ENCODE results near the gene OVOL1. TPM values are rescaled to one million over a fixed set of nuclear protein-coding genes. Genes with fewer than 3 reads are reported as not detected.
A peak's percentile ranks its signal among the peaks of the same experiment; 100 is the strongest.

Gene OVOL1
- total RNA-seq, 6 experiments from 2014 or later, result not detected

DNA sequence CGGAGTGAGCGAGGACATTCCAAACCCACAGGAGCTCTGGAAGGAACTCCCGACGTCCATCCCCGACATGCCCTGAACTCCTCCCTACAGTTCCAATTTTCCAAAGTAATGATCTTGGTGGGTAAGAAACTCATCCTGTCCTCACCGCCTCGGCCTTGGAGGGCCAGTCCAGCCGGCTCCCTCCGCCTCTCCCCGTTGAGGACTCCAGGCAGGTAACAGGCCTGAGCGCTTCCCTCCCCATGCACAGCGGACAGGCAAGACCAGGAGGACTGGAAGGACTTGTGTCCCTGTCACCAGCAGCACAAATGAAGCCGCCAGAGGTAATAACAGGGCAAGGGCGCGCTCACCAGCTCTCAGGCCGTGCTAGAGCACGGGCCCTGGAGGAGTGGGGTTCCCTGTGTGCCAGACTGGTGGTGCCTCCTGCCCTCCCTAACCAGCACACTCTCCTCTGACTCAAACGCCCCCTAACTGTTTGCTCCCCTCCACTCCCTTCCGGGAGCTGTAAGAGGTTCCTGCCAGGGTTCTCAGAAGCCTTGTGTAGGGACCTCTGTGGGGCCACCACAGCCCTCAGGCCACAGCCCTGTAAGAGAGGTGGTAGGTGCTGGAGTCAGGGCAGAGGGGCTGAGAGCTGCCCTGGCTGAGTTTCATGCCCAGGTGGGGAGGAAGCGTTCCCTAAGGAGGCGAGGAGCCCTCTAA lies 17.1 kb downstream of the OVOL1 start:
- Histone ChIP-seq H3K4me3 (no peak overlapping the region), H3K4me1 (no peaks in the 10 kb centered on the region), H3K36me3 (no peaks in the 10 kb centered on the region), H3K27me3 (no peaks in the 10 kb centered on the region), H3K9me3 (no peaks in the 10 kb centered on the region), H3K27ac (no peak overlapping the region)
- DNase-seq (no peak), ATAC-seq (no peak)
- intact Hi-C loops (cut with DNase I), result no loop called here
- TF ChIP-seq, protein P1, sequence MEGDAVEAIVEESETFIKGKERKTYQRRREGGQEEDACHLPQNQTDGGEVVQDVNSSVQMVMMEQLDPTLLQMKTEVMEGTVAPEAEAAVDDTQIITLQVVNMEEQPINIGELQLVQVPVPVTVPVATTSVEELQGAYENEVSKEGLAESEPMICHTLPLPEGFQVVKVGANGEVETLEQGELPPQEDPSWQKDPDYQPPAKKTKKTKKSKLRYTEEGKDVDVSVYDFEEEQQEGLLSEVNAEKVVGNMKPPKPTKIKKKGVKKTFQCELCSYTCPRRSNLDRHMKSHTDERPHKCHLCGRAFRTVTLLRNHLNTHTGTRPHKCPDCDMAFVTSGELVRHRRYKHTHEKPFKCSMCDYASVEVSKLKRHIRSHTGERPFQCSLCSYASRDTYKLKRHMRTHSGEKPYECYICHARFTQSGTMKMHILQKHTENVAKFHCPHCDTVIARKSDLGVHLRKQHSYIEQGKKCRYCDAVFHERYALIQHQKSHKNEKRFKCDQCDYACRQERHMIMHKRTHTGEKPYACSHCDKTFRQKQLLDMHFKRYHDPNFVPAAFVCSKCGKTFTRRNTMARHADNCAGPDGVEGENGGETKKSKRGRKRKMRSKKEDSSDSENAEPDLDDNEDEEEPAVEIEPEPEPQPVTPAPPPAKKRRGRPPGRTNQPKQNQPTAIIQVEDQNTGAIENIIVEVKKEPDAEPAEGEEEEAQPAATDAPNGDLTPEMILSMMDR (IDR thresholded peaks at IDR 0.05), result no peak
- TF ChIP-seq POLR2A (IDR thresholded peaks at IDR 0.05), result no peak
- 25% methylated on average over 4 of the region's 21 CpGs for WGBS (ENCODE audit: insufficient coverage, low coverage, low lambda C conversion rate, missing lambda C conversion rate)

DNA sequence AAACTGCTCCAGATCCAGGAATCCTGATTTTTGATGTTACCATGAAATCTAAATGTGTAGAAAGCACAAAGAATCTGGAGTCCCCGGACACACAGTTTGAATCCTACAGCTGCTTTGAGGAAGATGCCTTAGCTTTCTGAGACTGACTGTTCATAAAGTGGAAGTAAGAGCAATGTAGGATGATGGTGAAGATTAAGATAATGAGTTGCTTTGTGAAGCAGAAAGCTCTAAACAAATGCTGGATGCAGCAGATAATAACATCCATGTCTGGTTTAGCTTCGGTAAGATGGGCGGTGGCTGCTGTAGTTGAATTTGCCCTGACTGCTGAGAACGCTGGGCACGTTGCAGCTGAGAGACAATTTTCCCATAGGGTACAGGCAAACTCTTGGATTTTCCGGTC lies 20.1 kb downstream of the OVOL1 start:
- Histone ChIP-seq H3K36me3 (no peaks in the 10 kb centered on the region), H3K9me3 (no peaks in the 10 kb centered on the region), H3K4me1 (no peaks in the 10 kb centered on the region), H3K27ac (no peak overlapping the region), H3K27me3 (no peaks in the 10 kb centered on the region), H3K4me3 (no peak overlapping the region)
- ATAC-seq (no peak), DNase-seq (peak in 1 of 3 donors; percentile 11)
- intact Hi-C loops (cut with DNase I), result no loop called here
- WGBS (ENCODE audit: insufficient coverage, low coverage, low lambda C conversion rate, missing lambda C conversion rate), result 49% methylated on average over 5 of the region's 6 CpGs
- TF ChIP-seq, protein P1 (IDR thresholded peaks at IDR 0.05), result no peak
- no peak for TF ChIP-seq POLR2A (IDR thresholded peaks at IDR 0.05)

DNA sequence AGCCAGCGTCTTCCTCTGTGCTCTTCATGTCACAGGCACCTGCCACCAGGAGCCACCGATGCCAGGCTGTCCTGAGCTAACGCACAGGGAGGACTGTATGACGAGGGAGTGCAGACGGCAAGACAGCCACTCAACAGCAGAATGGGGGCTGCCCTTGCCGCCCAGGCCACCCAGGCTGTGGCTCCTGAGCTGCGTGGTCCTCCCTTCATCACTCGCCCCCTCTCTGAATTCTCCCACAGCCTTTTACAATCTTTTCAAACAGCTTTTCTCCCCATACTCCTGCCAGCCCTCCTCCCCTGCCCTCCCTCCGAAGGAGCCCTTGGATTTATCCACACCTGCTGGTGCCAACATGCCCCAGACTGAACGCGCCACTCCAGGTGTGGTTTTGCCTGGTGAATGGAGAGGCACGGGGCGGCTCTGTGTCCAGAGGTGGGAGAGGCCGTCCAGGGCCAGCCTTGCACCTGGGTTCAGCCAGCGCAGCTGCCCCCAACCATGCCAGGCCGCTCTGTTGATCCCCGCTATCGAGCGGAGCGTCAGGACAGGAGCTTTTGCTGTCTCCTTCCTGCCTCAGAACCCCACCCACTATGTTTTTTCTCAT lies 22.0 kb downstream of the OVOL1 start:
- H3K9me3 ChIP-seq, result no peaks in the 10 kb centered on the region
- intact Hi-C loops (cut with DNase I), result no loop called here
- H3K4me3 ChIP-seq, result no peak overlapping the region
- DNase-seq, result peak in 1 of 3 donors; percentile 34
- no peak overlapping the region for H3K27ac ChIP-seq
- H3K4me1 ChIP-seq, result no peaks in the 10 kb centered on the region
- peak in 1 of 4 donors; percentile 27 for ATAC-seq
- no peaks in the 10 kb centered on the region for H3K27me3 ChIP-seq
- TF ChIP-seq, protein P1 (IDR thresholded peaks at IDR 0.05), result no peak
- TF ChIP-seq POLR2A (IDR thresholded peaks at IDR 0.05), result no peak
- WGBS (ENCODE audit: insufficient coverage, low coverage, low lambda C conversion rate, missing lambda C conversion rate), result 70% methylated on average over 16 of the region's 20 CpGs
- no peaks in the 10 kb centered on the region for H3K36me3 ChIP-seq

DNA sequence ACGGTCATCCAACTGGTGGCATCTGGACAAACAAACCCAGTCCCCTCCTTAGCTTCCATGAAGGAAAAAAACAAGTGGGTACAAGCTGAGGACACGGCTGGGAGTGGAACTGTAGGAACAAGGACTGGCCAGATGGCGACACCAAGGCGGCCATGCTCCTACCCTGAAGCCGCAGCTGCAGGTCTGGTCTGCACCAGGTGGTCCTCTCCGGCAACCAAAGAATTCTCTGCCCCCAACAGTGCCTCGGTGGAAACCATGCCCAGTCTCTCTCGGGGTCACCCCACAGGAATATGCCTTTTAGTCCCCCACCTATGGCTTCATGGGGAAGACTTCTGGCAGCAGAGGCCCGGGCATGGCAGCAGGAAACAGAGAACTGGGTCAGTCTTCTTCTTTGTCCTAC lies 22.6 kb downstream of the OVOL1 start:
- no peak for ATAC-seq
- no peak overlapping the region for H3K4me3 ChIP-seq
- WGBS (ENCODE audit: insufficient coverage, low coverage, low lambda C conversion rate, missing lambda C conversion rate), result 33% methylated on average over 1 of the region's 9 CpGs

More for the DNA sequence above, 22.6 kb downstream of the OVOL1 start:
- intact Hi-C loops (cut with DNase I), result no loop called here
- peak in 1 of 3 donors; percentile 35 for DNase-seq
- Histone ChIP-seq H3K36me3 (no peaks in the 10 kb centered on the region), H3K27me3 (no peaks in the 10 kb centered on the region), H3K4me1 (no peaks in the 10 kb centered on the region), H3K9me3 (no peaks in the 10 kb centered on the region), H3K27ac (no peak overlapping the region)
- no peak for TF ChIP-seq POLR2A (IDR thresholded peaks at IDR 0.05)
- TF ChIP-seq, protein P1 (IDR thresholded peaks at IDR 0.05), result no peak
